DND-41 (cell line): ENCODE results near the gene ACTA2.

Experiments
- CTCF ChIP-seq: IDR thresholded peaks from 2 replicates; pipeline ENCODE4 v1.5.1; 2012; ENCODE audit warnings: borderline replicate concordance, low read length, moderate library complexity, mild to moderate bottlenecking; ENCODE audit not compliant: poor library complexity, severe bottlenecking; ENCODE audit errors: extremely low read depth
- EZH2 ChIP-seq: IDR thresholded peaks from 3 replicates; pipeline ENCODE4 v1.6.1; 2012; ENCODE audit warnings: borderline replicate concordance, low read depth, mild to moderate bottlenecking, moderate library complexity, low read length, inconsistent platforms; ENCODE audit not compliant: severe bottlenecking

GRCh38 chr10:88915781-88916180 is 36.8 kb downstream of the ACTA2 start:
- TF ChIP-seq EZH2, result no peak
- no peak for TF ChIP-seq CTCF
